GM12864 (cell line): ENCODE measurements around the gene TBC1D2.

Experiments used
- DNase-seq: peaks from one replicate; pipeline ENCODE4 v3.0.0-alpha.2; 2011; ENCODE audit warnings: low read depth
- H3K4me3 ChIP-seq: 2 replicates; pipeline ENCODE4 v1.5.1; 2011; ENCODE audit warnings: mild to moderate bottlenecking, low read depth, low read length, control low read depth
- TF ChIP-seq, protein P1 (sequence below): IDR thresholded peaks from 2 replicates; pipeline ENCODE4 v1.5.1; 2011; ENCODE audit warnings: low read depth, mild to moderate bottlenecking, moderate library complexity, low read length, control low read depth, inconsistent platforms; ENCODE audit errors: missing control alignments

Gene TBC1D2

DNA sequence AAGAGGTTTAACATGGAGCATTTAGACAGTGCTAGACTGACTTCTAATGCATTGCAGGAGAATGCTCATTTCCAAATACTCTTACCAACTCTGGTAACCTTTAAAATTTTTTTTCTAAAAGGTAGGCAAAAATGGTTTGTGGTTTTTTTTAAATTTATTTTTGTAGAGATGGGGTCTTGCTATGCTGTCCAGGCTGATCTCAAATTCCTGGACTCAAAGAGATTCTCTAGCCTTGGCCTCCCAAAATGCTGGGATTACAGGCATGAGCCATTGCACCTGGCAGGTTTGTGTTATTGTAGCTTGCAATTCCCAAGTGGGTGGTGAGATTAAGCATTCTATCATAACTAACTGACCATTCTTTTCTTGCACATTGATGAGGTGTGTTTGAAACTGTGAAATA is 43.0 kb upstream of the TBC1D2 start:
- H3K4me3 ChIP-seq = no peak overlapping the region
- DNase-seq = no peak
- TF ChIP-seq, protein P1, sequence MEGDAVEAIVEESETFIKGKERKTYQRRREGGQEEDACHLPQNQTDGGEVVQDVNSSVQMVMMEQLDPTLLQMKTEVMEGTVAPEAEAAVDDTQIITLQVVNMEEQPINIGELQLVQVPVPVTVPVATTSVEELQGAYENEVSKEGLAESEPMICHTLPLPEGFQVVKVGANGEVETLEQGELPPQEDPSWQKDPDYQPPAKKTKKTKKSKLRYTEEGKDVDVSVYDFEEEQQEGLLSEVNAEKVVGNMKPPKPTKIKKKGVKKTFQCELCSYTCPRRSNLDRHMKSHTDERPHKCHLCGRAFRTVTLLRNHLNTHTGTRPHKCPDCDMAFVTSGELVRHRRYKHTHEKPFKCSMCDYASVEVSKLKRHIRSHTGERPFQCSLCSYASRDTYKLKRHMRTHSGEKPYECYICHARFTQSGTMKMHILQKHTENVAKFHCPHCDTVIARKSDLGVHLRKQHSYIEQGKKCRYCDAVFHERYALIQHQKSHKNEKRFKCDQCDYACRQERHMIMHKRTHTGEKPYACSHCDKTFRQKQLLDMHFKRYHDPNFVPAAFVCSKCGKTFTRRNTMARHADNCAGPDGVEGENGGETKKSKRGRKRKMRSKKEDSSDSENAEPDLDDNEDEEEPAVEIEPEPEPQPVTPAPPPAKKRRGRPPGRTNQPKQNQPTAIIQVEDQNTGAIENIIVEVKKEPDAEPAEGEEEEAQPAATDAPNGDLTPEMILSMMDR = no peak

DNA sequence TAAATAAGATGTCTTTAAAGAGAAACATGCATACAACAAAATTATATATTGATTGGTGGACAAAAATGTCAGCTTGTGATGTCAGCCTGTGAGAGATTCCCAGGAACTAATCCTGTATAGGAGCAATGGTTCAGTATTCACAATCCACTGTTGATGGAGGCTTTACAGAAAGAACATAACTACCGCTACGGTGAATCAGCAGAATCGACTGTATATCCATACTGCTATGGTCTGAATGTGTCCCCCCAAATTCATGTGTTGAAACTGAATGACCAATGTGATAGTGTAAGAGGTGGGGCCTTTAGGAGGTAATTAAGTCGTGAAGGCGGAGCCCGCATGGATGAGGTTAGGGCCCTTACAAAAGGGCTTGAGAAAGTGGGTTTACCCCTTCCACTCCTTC is 40.4 kb upstream of the TBC1D2 start:
- no peak for DNase-seq
- TF ChIP-seq, protein P1 = no peak

DNA sequence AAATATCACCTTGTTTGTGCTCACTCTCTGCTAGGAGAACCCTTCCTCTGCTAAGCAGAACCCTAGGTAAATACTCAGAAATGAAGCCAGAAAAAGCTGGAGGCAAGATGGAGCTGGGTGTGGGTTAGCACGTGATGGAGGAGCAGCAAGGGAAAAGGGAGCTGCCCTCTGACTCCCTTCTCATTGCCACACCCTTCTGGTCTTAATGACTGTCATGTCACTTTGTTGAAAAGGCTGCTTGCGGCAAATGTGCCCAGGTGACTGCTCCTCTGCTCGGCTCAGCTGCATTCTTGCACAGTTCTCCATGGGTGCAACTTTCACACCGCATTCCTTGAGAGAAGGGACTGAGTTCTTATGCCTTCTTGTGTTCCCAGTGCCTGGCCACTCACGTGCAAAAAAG is 36.4 kb upstream of the TBC1D2 start:
- TF ChIP-seq, protein P1 = no peak
- H3K4me3 ChIP-seq = no peak overlapping the region
- no peak for DNase-seq

More for the DNA sequence above, 40.4 kb upstream of the TBC1D2 start:
- H3K4me3 ChIP-seq = no peak overlapping the region

DNA sequence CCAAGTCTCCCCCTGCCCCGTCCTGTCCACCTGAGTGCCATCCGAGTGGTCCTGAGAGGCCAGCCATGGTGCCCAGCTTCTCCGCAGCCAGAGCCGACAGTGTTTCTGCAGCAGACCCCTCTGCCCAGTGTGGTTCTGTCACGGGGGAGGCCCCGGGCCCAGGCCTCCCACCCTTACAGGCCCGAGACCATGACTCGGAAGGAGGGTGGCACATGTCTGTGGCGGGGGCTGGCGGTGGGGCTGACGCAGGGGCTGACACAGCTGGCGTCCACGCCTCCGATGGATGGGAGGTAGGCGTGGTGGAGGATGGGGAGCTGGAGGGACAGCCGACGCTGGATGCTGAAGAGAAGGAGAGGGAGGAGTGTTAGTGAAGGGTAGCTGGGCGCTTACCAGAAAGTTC is 35.0 kb upstream of the TBC1D2 start:
- TF ChIP-seq, protein P1 = no peak
- no peak for DNase-seq
- H3K4me3 ChIP-seq = no peak overlapping the region

DNA sequence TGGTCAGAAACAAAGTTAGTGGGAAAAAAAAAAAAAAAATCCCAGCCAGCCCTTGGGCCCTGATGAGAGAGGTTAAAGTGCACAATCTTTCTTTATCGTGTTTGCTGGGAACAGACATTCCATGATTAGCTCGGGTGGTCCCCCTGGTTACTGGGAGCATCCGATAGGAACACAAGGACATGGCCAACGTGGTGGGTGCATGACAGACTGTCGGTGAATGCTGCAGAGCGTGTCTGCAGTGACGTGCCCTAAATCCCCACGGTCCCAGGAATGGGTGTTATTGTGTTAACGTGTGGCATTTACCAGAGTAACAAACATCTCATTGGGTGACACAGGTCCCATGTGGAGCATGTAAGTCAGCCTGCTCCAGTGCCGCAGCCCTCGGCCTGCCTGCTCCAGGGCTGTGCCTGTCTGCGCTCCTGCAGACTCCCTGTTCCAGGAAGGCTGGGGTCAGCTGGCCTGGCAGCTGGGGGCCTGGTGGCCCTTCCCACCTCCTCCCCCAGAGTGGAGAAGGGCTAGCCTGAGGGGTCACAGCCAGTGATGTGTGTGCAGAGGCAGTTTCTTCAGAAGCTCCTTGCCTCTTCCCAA is 34.3 kb upstream of the TBC1D2 start:
- DNase-seq = no peak
- TF ChIP-seq, protein P1 = no peak
- no peak overlapping the region for H3K4me3 ChIP-seq

DNA sequence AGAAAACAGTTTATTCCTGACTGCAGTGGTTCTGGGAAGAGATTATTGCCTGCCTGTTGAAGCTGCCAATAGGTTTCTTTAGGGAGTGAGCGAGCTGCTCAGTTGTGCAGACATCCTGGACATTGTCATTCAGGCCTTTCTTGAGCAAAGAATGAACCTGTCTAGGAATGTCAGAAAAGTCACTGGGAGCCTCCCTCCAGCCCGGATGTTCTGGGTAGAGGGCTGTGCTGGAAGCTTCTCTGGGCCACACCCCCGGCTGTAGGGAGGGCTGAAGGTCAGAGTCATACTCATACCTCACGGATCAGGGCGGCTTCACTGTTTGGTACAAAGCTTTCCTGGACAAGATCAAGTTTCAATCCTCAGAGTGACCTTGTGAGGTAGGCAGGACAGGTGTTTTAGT is 33.4 kb upstream of the TBC1D2 start:
- no peak overlapping the region for H3K4me3 ChIP-seq
- TF ChIP-seq, protein P1 = no peak
- no peak for DNase-seq

DNA sequence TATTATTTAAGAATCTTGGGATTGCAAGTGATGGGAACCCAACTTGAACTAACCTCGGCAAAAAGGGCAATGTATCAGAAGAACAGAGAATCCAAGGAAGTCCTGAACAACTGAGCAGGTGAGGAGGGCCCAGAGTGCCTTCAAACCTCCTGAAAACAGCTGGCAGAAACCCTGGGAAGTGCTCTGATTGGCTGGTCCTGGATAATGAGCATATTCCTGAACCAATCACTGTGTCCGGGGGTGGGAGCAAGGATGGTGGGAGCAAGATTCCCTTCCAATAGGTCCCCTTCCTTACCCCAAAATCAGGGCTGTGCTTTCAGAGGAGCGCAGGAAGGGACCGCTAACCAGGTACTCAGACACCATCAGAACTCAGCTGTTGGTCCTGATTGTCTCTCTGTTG is 31.9 kb upstream of the TBC1D2 start:
- TF ChIP-seq, protein P1 = no peak
- H3K4me3 ChIP-seq = no peak overlapping the region
- DNase-seq = no peak
